ENCODE measurements around the gene HHATL.

HHATL gene

GRCh38 chr3:42684632-42685362, 17.8 kb downstream of the HHATL start:
- DNase-seq (ENCODE audit: low read depth in 3 of 3), result no peak

GRCh38 chr3:42683875-42684598, 18.6 kb downstream of the HHATL start:
- peak in 2 of 3 experiments; percentile 27 to 62 for DNase-seq (ENCODE audit: low read depth in 3 of 3)

GRCh38 chr3:42682301-42683070, 20.1 kb downstream of the HHATL start:
- DNase-seq (ENCODE audit: low read depth in 3 of 3), result no peak

GRCh38 chr3:42681361-42682038, 21.1 kb downstream of the HHATL start:
- no peak for DNase-seq (ENCODE audit: low read depth in 3 of 3)

- no peak for DNase-seq (ENCODE audit: low read depth in 3 of 3)
Observed at GRCh38 chr3:42680806-42681205, 21.8 kb downstream of the HHATL start.

- no peak for DNase-seq (ENCODE audit: low read depth in 3 of 3)
Observed at GRCh38 chr3:42680271-42680670, 22.3 kb downstream of the HHATL start.

GRCh38 chr3:42678447-42678846, 24.2 kb downstream of the HHATL start:
- DNase-seq (ENCODE audit: low read depth in 3 of 3), result no peak

- DNase-seq (ENCODE audit: low read depth in 3 of 3), result no peak
Observed at GRCh38 chr3:42675909-42676308, 26.7 kb downstream of the HHATL start.

- DNase-seq (ENCODE audit: low read depth in 3 of 3), result no peak
Observed at GRCh38 chr3:42674146-42674545, 28.5 kb downstream of the HHATL start.

GRCh38 chr3:42673082-42673481, 29.5 kb downstream of the HHATL start:
- DNase-seq (ENCODE audit: low read depth in 3 of 3), result no peak

GRCh38 chr3:42672515-42672914, 30.1 kb downstream of the HHATL start:
- no peak for DNase-seq (ENCODE audit: low read depth in 3 of 3)

GRCh38 chr3:42670670-42671069, 31.9 kb downstream of the HHATL start:
- DNase-seq (ENCODE audit: low read depth in 3 of 3), result no peak

- DNase-seq (ENCODE audit: low read depth in 3 of 3), result no peak
Observed at GRCh38 chr3:42670051-42670576, 32.5 kb downstream of the HHATL start.

- DNase-seq (ENCODE audit: low read depth in 3 of 3), result no peak
Observed at GRCh38 chr3:42668793-42669217, 33.8 kb downstream of the HHATL start.

- no peak for DNase-seq (ENCODE audit: low read depth in 3 of 3)
Observed at GRCh38 chr3:42668413-42668760, 34.2 kb downstream of the HHATL start.

GRCh38 chr3:42667523-42668412, 34.8 kb downstream of the HHATL start:
- no peak for DNase-seq (ENCODE audit: low read depth in 3 of 3)

GRCh38 chr3:42667096-42667522, 35.5 kb downstream of the HHATL start:
- no peak for DNase-seq (ENCODE audit: low read depth in 3 of 3)

GRCh38 chr3:42666577-42666998, 36.0 kb downstream of the HHATL start:
- DNase-seq (ENCODE audit: low read depth in 3 of 3), result no peak

- no peak for DNase-seq (ENCODE audit: low read depth in 3 of 3)
Observed at GRCh38 chr3:42666022-42666421, 36.6 kb downstream of the HHATL start.

- DNase-seq (ENCODE audit: low read depth in 3 of 3), result no peak
Observed at GRCh38 chr3:42665050-42665878, 37.3 kb downstream of the HHATL start.
